RPMI7951 (cell line): Measurements from ENCODE around the gene KIF23. TPM values are rescaled to one million over a fixed set of nuclear protein-coding genes. Genes with fewer than 3 reads are reported as not detected.
A peak's percentile ranks its signal among the peaks of the same experiment; 100 is the strongest.
"Not testable (repeated sequence)": the region's sequence is repeated elsewhere in the genome, so short reads cannot be mapped to it uniquely, and the experiment has no call there.

Experiments used
- DNase-seq: peaks from one replicate; pipeline ENCODE4 v3.0.0-alpha.2; 2012; ENCODE audit warnings: low read depth
- total RNA-seq: library from RNA; depleted of rRNA; stranded (reverse); fragments of >200 nt; shearing (Covaris generic); gene quantifications from 2 replicates; pipeline ENCODE4 v1.2.3, GENCODE V29; 2014

Gene KIF23
- total RNA-seq, 1 experiment from 2014 or later: 151 TPM

DNA sequence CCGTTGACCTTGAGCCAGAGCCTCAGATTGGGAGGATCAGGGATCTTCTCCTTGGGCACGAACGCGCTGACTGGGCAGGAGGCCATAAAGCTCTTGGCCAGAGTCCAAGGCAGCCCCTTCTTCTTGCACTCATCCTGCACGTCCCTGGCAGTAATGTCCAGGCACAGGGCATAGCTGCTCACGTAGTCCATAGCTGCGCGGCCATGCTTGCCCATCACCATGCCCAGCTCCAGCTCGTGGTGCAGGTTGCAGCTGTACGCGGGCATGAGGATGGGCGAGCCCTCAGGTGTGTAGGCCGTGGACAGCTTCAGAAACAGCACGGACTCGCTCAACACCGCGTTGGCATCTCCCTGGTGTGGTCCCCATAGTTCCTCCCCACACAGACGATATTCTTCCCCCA, 20.5 kb downstream of the KIF23 start:
- DNase-seq: no peak

DNA sequence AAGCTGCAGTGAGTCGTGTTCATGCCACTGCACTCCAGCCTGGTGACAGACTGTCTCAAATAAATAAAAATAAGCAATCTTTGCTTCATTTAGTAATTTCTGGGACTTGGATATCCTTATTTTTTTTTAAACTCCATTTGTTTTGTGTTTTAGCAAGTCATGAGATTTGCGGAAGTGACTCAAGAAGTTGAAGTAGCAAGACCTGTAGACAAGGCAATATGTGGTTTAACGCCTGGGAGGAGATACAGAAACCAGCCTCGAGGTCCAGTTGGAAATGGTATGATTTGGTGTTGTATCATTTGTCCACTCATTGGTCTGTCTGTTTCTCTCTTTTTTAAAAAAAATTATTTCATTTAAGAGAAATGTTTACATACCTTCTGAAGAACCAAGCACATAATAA, 21.8 kb downstream of the KIF23 start:
- DNase-seq: no peak

DNA sequence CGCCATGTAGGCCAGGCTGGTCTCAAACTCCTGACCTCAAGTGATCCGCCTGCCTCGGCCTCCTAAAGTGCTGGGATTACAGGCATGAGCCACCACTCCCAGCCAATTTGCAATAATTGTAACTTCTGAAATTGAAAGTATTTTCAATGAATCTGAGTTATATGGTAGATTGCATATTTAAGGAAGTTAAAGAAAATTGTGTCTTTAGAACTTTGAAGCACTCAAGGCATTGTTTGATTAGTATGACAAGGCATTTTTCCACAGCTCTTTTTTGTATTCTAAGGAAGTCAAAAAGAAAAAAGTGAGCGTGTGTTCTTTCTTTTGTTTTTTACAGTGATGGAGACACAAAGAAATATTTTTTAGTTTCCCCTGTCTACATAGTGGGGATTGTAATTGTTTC, 22.8 kb downstream of the KIF23 start:
- no peak for DNase-seq

DNA sequence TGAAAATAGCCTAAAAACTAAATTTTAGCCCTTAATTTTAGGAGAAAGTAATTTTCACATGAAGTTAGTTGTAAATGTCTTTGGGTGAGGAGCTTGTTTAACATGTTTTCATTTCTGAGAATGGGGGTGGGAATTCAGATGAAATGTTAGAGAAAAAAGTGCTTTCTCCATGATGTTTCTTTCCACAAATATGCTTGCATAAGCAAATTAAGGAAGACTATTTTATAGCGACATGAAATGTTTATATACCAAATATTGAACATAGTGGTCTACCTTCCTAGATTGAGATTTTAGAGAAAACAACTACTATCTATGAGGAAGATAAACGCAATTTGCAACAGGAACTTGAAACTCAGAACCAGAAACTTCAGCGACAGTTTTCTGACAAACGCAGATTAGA, 25.5 kb downstream of the KIF23 start:
- DNase-seq: no peak

DNA sequence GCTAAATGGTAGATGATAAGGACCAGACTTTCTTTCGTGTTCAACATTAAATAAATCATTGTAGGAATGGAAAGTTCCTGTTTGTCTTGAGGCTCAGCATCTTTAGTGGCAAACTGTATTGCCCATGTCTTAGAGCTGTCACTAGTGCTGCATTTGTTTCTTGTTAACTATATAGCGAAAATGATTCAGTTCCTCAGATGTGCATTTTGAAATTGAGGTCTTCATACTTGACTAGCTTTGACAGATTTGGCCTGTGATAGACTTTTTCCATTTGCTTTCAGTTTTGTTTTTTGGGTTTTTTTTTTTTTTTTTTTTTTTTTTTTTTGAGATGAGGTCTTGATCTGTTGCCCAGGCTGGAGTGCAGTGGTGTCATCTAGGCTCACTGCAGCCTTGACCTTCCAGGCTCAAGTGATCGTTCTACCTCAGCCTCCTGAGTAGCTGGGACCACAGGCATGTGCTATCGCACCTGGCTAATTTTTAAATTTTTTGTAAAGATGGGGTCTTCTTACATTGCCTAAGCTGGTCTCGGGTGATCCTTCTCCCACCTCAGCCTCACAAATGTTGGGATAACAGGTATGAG, 29.0 kb downstream of the KIF23 start:
- DNase-seq: no peak

DNA sequence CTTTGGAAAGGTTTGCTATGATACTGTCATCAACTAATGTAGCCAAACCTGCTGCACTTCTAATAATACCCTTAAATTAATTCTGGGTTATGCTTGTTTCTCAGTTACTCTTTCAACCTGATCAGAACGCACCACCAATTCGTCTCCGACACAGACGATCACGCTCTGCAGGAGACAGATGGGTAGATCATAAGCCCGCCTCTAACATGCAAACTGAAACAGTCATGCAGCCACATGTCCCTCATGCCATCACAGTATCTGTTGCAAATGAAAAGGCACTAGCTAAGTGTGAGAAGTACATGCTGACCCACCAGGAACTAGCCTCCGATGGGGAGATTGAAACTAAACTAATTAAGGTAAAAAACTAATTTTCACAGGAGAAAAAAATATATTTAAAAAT, 30.5 kb downstream of the KIF23 start:
- no peak for DNase-seq

DNA sequence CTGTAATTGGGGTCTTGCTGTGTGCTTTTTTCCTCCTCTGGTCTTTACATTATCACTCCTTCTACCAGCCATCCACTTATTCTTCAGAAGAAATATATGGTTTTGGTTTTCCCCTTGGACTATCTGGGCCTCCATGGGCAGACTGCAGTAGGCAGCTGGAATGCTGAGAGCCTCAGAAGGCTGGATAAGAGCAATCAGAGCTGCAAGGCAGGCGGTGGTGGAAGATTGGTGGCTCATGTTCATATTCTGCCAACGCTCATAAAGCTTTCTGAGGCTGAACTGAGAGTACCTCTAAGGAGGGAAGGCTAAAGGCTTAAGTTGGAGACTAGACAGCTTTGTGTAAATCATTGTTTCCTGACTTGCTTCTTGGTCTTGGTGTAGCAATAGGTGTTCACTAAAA, 32.8 kb downstream of the KIF23 start:
- DNase-seq: no peak

DNA sequence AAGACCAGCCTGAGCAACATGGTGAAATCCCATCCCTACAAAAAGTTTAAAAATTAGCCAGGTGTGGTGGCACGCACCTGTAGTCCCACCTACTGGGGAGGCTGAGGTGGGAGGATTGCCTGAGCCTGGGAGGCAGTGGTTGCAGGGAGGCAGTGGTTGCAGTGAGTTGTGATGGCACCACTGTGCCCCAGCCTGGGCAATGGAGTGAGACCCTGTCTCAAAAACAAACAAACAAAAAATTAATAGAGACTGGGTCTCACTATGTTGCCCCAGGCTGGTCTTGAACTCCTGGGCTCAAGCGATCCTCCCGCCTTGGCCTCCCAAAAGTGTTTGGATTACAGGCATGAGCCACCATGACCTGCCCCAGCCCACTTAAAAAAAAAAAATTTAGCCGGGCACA, 36.1 kb downstream of the KIF23 start:
- DNase-seq: not testable (repeated sequence)

DNA sequence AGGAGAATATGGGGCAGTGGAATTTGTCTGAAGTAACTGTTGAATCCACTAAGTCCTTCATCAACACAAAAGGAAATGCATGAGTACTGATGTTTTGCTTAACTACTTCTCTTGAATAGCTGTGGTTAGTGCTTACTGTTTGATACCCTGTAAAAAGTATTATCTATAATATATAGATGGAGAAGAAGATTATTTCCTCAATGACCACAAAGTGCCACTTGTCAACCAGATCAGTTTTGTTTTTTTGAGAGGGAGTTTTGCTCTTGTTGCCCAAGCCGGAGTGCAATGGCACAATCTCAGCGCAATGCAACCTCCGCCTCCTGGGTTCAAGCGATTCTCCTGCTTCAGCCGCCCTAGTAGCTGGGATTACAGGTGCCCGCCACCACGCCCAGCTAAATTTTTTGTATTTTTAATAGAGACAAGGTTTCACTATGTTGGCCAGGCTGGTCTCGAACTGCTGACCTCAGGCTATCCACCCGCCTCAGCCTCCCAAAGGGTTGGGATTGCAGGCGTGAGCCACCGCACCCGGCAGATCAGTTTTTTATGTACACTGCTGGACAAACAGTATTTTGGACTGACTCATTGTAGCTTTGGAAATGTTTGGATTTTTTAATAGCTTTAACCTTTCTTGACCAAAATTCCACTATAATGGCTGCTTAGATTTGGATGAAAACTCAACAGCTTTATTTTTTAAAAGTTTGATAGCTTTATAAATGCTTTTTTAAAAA, 37.0 kb downstream of the KIF23 start:
- peak; percentile 43 for DNase-seq

DNA sequence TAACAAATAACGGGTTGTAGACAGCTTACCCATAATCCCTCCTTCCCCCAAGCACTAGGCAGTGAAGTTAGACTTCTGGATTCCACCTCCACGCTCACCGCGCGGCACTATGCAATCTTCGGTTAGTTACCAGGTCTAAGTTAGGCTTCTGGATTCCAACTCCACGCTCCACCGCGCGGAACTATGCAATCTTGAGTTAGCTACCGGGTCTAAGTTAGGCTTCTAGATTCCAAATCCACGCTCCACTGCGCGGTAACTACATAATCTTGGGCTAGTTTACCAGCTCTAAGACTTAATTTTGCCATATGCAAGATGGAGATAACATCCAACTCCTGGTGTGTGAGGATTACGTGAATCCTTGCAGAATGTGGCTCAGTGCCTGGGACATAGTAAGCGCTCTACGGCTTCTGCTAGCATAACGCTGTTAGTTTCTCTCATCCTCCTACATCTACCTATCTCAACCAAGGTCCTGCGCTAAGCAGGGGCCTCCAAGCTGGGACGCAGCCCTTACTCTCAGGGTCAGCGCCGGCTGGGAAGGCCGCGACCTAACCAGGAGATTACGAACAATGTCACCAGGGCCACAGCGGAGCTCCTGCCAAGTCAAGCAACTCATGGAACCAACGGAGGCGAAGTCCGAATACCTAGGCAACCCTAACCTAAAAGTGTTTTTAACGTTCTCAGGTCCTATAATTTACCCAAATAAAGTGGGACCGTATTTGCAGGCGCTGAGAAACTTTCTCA, 38.0 kb downstream of the KIF23 start:
- peak; percentile 53 for DNase-seq

DNA sequence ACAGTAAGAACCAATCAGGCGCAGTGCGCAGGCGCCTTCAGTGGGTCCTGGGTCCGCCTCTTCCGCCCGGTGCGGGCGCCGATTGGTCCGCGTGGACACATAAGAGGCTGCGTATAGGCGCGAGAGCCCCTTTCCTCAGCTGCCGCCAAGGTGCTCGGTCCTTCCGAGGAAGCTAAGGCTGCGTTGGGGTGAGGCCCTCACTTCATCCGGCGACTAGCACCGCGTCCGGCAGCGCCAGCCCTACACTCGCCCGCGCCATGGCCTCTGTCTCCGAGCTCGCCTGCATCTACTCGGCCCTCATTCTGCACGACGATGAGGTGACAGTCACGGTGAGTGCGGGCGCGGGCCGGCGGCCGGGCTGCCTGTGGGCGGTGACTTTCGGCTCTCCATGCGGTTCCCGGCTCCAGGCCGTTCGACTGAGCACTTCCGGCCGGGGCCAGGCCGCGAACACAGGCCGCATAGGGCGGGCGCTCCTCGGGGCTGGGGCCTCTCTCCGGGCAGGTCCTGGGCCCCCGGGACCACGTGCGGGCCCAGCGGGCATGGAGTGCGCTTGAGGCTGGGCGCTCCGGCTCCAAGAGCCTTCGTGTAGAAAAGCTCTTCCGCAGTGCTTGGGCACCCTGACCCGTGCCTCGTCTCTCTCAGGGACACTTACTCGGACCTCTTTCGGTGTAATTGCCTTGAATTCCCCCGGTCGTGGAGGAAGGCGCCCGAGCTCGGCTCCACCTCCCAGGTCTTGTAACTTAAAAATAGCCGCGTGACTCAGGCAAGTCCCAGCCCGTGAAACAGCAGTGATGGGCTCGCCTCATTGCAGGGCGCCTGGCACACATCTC, 38.8 kb downstream of the KIF23 start, which contains the start of gene RPLP1:
Gene RPLP1, plus strand, starts transcription at position 127 of the 830 bp plus-strand sequence. Its CDS starts 131 bp downstream, at position 258.
- peak; percentile 94 for DNase-seq

DNA sequence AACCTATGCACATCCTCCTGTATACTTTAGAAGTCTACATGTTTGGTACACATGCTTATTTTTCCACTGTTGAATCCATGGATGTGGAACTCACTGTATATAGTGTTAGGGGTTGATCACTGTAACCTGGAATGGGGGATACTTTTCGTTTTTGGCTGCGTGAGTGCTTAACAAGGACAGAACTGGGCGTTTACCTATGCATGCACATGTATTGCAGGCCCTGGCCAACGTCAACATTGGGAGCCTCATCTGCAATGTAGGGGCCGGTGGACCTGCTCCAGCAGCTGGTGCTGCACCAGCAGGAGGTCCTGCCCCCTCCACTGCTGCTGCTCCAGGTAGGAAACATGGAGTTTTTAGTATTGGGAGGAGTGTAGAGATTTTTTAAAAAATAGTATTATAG, 40.8 kb downstream of the KIF23 start:
- no peak for DNase-seq

DNA sequence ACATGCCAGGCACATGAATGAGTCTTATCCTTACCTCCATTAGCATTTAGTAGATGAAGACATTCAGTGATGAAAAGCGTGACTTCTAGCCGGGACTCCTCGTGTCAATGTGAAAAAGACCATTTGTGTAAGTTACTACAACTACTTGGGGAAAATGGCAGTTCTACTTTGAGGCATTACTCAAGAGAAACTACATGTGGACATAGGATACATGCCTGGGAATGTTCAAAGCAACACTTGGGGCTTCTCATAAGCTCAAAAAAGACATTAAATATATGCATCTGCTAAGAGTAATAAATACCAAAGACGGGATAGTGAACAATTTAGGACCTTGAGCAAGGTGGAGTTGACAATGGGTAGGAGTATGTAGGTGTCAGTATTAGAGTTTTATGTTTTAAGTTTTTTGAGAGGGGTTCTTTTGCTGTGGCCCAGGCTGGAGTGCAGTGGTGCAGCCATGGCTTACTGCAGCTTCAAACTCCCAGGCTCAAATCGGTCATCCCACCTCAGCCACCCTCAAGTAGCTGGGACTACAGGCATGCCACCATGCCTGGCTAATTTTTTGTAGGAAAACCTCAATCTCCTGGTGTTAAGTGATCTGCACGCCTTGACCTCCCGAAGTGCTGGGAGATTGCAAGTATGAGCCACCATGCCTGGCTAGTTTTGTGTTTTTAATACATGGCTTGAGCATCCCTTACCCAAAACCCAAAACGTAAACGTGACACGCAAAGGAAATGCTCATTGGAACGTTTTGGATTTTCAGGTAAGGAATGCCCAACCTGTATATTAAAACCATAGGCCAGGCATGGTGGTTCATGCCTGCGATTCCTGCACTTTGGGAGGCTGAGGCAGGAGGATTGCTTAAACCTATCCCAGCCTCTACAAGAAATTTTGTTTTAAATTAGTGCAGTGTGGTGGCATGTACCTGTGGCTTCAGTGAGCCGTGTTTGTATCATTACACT, 42.3 kb downstream of the KIF23 start:
- no peak for DNase-seq

DNA sequence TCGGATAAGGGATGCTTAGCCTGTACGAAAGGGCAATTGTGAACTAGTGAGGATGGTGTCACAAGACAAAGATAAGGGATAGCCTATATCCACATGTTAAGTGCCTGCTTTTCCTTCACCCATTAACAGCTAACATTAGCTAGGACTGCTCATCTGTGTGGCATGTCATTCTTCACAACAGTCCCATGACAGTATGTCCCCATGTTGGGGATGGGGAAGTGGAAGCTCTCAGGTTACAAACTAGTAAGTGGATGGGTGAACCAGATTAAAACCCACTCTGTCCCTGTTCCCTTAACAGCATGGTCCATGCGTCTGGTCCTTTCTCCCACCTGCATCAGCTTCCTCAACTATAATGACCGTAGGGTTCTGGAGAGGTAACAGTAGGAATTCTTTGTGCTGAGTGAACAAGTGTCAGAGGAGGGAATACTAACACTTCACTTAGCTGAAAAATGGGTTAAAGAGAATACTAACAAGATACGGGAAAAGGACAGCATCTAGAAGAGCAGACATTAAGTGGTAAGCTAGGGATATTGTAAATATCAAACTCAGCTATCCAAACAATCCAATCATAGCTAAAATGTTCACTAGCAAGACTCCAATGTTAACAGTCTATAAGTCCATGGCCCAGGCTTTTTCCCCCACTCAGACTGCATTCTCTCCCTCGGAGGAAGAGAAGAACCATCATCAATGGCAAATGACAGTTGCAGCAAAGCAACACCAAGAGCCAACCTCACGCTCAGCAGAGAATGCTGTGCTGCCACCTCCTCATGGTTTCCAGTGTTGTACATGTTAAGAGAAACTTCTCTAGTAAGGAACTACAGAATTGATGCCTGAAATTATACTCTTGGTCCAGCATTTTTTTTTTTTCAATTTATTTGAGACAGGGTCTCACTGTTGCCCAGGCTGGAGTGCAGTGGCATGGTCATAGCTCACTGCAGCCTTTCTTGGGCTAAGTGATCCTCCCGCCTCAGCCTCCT, 43.4 kb downstream of the KIF23 start:
- no peak for DNase-seq

DNA sequence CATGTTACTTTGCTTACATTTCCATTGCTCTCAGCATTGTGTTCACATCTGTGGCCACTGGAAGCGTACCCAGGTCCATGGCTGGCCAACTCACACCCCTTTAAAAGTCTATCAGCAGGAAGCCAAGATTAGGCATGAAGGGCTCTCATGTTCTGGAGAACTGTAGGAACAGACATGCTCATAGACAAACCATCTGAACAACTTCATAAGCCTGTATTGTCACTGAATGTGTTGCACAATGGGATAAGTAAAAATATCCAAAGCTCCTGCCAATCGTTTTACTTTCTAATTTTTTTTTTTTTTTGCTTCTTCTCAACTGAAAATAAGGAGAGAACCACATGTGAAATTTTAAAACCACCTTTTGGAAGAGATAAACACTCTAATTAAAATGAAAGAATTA, 44.9 kb downstream of the KIF23 start:
- no peak for DNase-seq

DNA sequence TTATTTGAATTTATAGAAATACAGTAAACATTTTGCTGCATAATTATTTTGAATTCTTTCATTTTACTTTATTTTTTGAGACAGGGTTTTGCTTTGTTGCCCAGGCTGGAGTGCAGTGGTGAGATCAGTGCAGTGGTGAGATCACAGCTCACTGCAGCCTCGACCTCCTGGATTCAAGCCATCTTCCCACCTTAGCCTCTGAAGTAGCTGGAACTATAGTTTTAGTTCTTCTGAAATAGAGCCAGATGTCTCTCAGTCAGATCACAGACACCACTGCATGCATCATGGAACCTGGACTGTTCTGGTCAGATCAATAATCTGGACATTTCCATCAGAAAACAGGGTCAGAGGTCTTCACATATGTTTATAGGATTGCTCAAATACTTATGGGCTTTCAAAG, 46.3 kb downstream of the KIF23 start:
- no peak for DNase-seq

DNA sequence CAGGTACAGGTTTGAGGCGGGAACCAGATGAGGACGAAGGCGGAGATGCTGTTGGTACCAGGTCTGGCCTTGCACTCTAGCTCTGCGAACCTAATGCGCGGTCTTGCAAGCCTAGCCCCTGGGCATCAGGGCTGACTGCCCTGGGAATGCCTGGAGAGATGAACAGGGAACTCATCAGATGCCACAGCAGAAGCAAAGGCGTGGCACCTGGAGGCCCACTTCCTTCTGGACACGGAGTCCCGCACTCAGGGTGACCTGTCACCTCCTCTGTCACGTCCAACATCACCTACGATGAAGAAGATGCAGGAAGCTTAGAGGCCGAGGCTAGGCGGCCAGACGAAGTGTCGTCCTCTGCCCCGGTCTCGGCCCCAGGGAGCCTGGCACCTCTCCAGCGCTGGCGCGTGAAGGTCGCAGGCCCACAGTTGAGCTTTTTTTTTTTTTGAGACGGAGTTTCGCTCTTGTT, 47.9 kb downstream of the KIF23 start:
- DNase-seq: peak; percentile 45

DNA sequence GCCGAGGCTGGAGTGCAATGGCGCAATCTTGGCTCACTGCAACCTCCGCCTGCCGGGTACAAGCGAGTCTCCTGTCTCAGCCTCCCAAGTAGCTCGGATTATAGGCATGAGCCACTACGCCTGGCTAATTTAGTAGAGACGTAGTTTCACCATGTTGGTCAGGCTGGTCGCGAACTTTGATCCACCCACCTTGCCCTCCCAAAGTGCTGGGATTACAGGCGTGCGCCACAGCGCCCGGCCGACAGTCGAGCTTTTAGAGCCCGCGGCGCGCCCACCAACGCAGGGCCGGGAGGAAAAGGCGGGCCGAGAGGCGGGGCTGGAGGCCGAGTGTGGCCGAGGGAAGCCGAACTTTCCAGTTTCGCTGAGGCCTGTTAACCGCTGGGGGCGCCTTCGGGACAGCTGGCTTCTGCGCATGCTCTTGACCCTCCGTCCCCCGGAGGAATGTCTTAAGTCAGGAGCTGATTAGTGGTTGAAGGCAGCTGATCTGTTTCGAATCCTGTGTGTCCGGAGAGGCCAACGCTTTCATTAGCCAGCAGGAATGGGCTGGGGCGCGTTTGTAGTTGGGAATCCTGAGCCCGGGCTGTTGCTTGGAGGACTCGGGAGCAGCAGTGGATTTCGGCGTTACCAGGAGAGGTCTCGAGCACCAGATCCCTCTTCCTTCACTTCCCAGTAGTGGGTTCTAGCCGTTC, 48.5 kb downstream of the KIF23 start:
- peak; percentile 98 for DNase-seq

DNA sequence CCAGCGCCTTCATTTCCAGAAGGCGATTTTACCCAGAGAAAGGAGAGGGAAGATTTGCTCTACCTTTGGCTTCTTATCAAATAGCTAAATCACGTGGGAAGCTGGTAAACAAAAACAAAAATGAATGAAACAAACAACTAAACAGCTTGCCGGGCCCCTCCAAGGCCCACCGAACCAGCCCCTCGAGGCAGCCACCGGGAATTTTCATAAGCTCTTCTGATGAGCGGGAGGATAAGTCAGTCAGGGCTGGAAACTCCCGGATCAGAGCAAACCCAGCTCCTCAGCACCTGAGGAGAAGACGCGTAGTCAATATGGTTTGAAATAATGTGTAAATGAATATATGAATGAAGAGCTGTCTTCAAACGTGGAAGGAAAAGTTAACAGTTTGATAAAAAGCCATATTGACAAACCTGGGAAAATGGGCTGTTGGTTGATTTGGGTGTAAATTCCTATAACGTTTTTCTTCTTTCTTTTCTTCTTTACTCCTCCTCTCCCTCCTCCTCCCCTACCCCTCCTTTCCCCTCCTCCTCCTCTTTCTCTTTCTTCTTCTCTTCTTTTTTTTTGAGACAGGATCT, 49.1 kb downstream of the KIF23 start:
- no peak for DNase-seq
